Ectodermal cell (in vitro differentiated cells): ENCODE measurements around the gene LEUTX.
"Not testable (repeated sequence)": the region's sequence is repeated elsewhere in the genome, so short reads cannot be mapped to it uniquely, and the experiment has no call there.

ENCODE experiments used
- H3K27ac ChIP-seq: 2 replicates; pipeline ENCODE4 v1.7.0; 2013; ENCODE audit warnings: mild to moderate bottlenecking, low read depth, low read length; ENCODE audit not compliant: insufficient read depth, poor library complexity, severe bottlenecking
- H3K27me3 ChIP-seq: 2 replicates; pipeline ENCODE4 v1.7.0; 2013; ENCODE audit warnings: mild to moderate bottlenecking, low read length; ENCODE audit not compliant: insufficient read depth, control insufficient read depth, poor library complexity, severe bottlenecking
- H3K36me3 ChIP-seq: one replicate; pipeline ENCODE4 v1.7.0; 2013; ENCODE audit warnings: low read length; ENCODE audit not compliant: control insufficient read depth, insufficient read depth
- H3K4me1 ChIP-seq: one replicate; pipeline ENCODE4 v1.7.0; 2013; ENCODE audit warnings: low read length; ENCODE audit not compliant: control insufficient read depth, insufficient read depth
- H3K4me3 ChIP-seq: 2 replicates; pipeline ENCODE4 v1.7.0; 2013; ENCODE audit warnings: low read depth, low read length, control low read depth; ENCODE audit not compliant: insufficient read depth
- H3K9me3 ChIP-seq: 2 replicates; pipeline ENCODE4 v1.7.0; 2013; ENCODE audit warnings: mild to moderate bottlenecking, low read length, moderate library complexity; ENCODE audit not compliant: control insufficient read depth
- WGBS, 2 experiments: methylation state at CpG; one replicate each; pipeline ENCODE4 v1.1.7; 2013; ENCODE audit warnings: missing lambda C conversion rate in 2 of 2; 5-methylcytosine and 5-hydroxymethylcytosine counted together

LEUTX gene

DNA sequence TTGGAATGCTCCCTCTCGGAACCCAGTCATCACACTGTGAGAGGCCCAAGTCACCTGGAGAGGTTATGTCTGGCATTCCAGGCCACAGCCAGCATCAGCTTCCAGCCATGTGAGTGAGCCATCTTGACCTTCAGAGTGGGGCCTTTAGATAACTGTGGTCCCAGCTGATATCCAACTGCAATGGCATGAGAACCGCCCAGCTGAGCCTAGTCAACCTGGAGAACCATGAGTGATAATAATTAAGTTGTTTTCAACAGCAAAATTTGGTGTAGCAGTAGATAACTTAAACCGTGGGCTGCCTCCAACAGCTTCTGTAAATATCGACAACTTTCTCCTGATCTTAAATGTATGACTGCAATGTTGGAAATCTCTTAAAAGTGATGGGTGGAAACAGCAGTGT, 30.7 kb downstream of the LEUTX start:
- Histone ChIP-seq H3K4me3 (no peak overlapping the region), H3K27me3 (no peaks in the 10 kb centered on the region), H3K27ac (no peak overlapping the region), H3K36me3 (no peaks in the 10 kb centered on the region), H3K9me3 (no peaks in the 10 kb centered on the region), H3K4me1 (no peaks in the 10 kb centered on the region)
- WGBS, 2 experiments = 94% methylated on average over 4 of the region's 4 CpGs

DNA sequence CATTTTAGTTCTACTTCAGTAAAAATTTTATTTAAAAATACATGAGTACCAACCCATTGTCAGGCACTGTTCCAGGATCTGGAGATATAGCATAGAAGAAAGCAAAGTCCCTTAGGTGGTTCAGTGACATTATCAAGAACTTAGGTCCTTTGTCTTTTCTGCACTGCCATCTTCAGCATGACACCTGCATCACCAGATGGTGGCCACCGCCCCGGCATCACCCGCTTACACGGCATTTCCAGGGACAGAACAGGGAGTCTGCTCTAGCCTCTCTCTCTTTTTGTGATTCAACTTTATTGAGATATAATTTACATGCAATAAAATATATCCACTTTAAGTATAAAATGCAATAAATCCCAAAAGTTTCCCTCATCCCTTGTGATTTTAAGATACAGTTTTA, 31.8 kb downstream of the LEUTX start:
- Histone ChIP-seq H3K4me3 (no peak overlapping the region), H3K4me1 (no peaks in the 10 kb centered on the region), H3K27ac (no peak overlapping the region), H3K27me3 (no peaks in the 10 kb centered on the region), H3K9me3 (no peaks in the 10 kb centered on the region), H3K36me3 (no peaks in the 10 kb centered on the region)
- WGBS, 2 experiments = 95 to 96% methylated on average over 4 of the region's 4 CpGs

GRCh38 chr19:39811064-39811463, 32.4 kb downstream of the LEUTX start:
- Histone ChIP-seq H3K9me3 (no peaks in the 10 kb centered on the region), H3K4me3 (no peak overlapping the region), H3K27ac (no peak overlapping the region), H3K4me1 (no peaks in the 10 kb centered on the region), H3K27me3 (no peaks in the 10 kb centered on the region), H3K36me3 (no peaks in the 10 kb centered on the region)
- WGBS, 2 experiments = 92 to 96% methylated on average over 3 to 4 of the region's 4 CpGs

- WGBS, 2 experiments = 89 to 90% methylated on average over 9 of the region's 9 CpGs
- Histone ChIP-seq H3K36me3 (no peaks in the 10 kb centered on the region), H3K9me3 (no peaks in the 10 kb centered on the region), H3K4me1 (no peaks in the 10 kb centered on the region), H3K27ac (no peak overlapping the region), H3K4me3 (no peak overlapping the region), H3K27me3 (no peaks in the 10 kb centered on the region)
These were observed 34.8 kb downstream of the LEUTX start for GRCh38 chr19:39813264-39813993.

DNA sequence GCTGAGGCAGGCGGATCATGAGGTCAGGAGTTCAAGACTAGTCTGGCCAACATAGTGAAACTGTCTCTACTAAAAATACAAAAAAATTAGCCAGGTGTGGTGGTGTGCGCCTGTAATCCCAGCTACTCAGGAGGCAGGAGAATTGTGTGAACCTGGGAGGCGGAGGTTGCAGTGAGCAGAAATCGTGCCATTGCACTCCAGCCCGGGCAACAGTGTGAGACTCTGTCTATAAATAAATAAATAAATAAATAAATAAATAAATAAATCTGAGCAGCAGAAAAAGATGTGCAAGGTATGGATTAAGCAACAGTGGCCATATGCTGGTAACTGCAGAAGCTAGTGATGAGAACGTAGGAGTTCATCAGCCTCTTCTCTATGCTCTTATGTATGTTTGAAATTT, 35.5 kb downstream of the LEUTX start:
- 94 to 96% methylated on average over 5 to 6 of the region's 6 CpGs for WGBS, 2 experiments
- H3K27ac ChIP-seq, H3K36me3 ChIP-seq, H3K4me1 ChIP-seq, H3K4me3 ChIP-seq, H3K9me3 ChIP-seq, H3K27me3 ChIP-seq: not testable (repeated sequence)

GRCh38 chr19:39814595-39814994, 35.9 kb downstream of the LEUTX start:
- Histone ChIP-seq H3K27ac (no peak overlapping the region), H3K4me1 (no peaks in the 10 kb centered on the region), H3K36me3 (no peaks in the 10 kb centered on the region), H3K27me3 (no peaks in the 10 kb centered on the region), H3K9me3 (no peaks in the 10 kb centered on the region), H3K4me3 (no peak overlapping the region)
- WGBS, 2 experiments = 88 to 97% methylated on average over 3 of the region's 3 CpGs

- Histone ChIP-seq H3K4me3 (no peak overlapping the region), H3K27me3 (no peaks in the 10 kb centered on the region), H3K9me3 (no peaks in the 10 kb centered on the region), H3K4me1 (no peaks in the 10 kb centered on the region), H3K36me3 (no peaks in the 10 kb centered on the region), H3K27ac (no peak overlapping the region)
- WGBS, 2 experiments = 89 to 96% methylated on average over 5 of the region's 5 CpGs
These were observed 37.8 kb downstream of the LEUTX start for GRCh38 chr19:39816287-39817048.

GRCh38 chr19:39817888-39818561, 39.4 kb downstream of the LEUTX start:
- H3K4me1 ChIP-seq = no peaks in the 10 kb centered on the region
- WGBS, 2 experiments = 90 to 92% methylated on average over 12 of the region's 12 CpGs
- no peak overlapping the region for H3K4me3 ChIP-seq
- H3K27me3 ChIP-seq = no peaks in the 10 kb centered on the region
- no peaks in the 10 kb centered on the region for H3K9me3 ChIP-seq
- no peak overlapping the region for H3K27ac ChIP-seq
- no peaks in the 10 kb centered on the region for H3K36me3 ChIP-seq

DNA sequence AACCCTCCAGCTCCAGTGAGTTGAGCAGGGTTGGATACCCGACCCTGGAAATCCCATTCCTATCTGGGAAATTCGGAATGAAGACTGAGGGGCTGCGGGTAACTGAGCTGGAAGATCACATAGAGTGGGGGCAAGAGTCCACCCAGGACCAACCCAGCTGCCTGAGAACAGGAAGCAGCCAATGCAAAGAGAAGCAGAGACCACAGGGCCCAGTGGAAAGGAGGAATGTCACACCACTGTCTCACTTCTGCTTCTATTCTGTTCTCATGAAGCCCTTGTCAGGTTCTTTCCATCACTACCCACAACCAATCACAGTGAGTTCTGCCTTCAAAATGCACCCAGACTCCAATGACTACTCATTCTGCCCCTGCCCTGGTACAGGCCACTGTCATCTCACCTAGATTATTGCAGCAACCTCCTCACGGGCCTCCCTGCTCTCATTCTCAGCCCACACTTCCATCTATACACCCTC, 40.0 kb downstream of the LEUTX start:
- Histone ChIP-seq H3K27me3 (no peaks in the 10 kb centered on the region), H3K4me1 (peaks cover 3% of the 10 kb centered on the region), H3K36me3 (no peaks in the 10 kb centered on the region), H3K9me3 (no peaks in the 10 kb centered on the region), H3K4me3 (no peak overlapping the region), H3K27ac (no peak overlapping the region)
- WGBS, 2 experiments = 89 to 94% methylated on average over 4 of the region's 4 CpGs

GRCh38 chr19:39819786-39820185, 41.1 kb downstream of the LEUTX start:
- Histone ChIP-seq H3K27ac (no peak overlapping the region), H3K36me3 (no peaks in the 10 kb centered on the region), H3K4me3 (no peak overlapping the region), H3K9me3 (no peaks in the 10 kb centered on the region), H3K27me3 (no peaks in the 10 kb centered on the region), H3K4me1 (peaks cover 4% of the 10 kb centered on the region)
- WGBS, 2 experiments = 94 to 98% methylated on average over 3 of the region's 3 CpGs
